ENCODE results near the gene TRIM47.

The TRIM47 gene

GRCh38 chr17:75836605-75837004 lies 41.8 kb downstream of the TRIM47 start:
- Histone ChIP-seq H3K4me3 (ENCODE audit: control insufficient read depth in 1 of 7, extremely low read depth in 1 of 7, insufficient read depth in 4 of 7, low read depth in 2 of 7, low read length in 6 of 7) (no peak overlapping the region), H3K36me3 (ENCODE audit: control insufficient read depth in 4 of 4, insufficient read depth in 4 of 4, low read length in 3 of 4) (peaks cover 18 to 73% (median 65%) of the 10 kb centered on the region in 4 experiments), H3K27ac (ENCODE audit: insufficient read depth in 1 of 2, low read depth in 1 of 2, low read length in 2 of 2, poor library complexity in 1 of 2, severe bottlenecking in 2 of 2) (no peak overlapping the region), H3K4me1 (ENCODE audit: control extremely low read depth in 1 of 4, control insufficient read depth in 4 of 4, insufficient read depth in 4 of 4, low read length in 3 of 4) (peaks cover 5 to 30% (median 26%) of the 10 kb centered on the region in 4 experiments), H3K27me3 (replicated peaks in 2 of 5; ENCODE audit: control insufficient read depth in 4 of 5, insufficient read depth in 5 of 5, low read length in 4 of 5) (no peaks in the 10 kb centered on the region), H3K9me3 (ENCODE audit: control extremely low read depth in 1 of 5, control insufficient read depth in 4 of 5, insufficient read depth in 2 of 5, low read depth in 1 of 5, low read length in 4 of 5) (no peaks in the 10 kb centered on the region)
- ChIA-PET CTCF (interaction anchor here (1.0 to 13.1 kb wide), 6 partner anchors 8 to 54 kb away, joined by 3 to 174 read pairs (median 6); partner anchors contain the start of genes UNC13D and WBP2), POLR2A (no interaction called here)
- DNase-seq: no peak
- WGBS (ENCODE audit: insufficient coverage): 98% methylated on average over 7 of the region's 9 CpGs

GRCh38 chr17:75835654-75835987 lies 42.8 kb downstream of the TRIM47 start:
- Histone ChIP-seq H3K27me3 (replicated peaks in 2 of 5; ENCODE audit: control insufficient read depth in 4 of 5, insufficient read depth in 5 of 5, low read length in 4 of 5) (no peaks in the 10 kb centered on the region), H3K4me3 (ENCODE audit: control insufficient read depth in 1 of 7, extremely low read depth in 1 of 7, insufficient read depth in 4 of 7, low read depth in 2 of 7, low read length in 6 of 7) (no peak overlapping the region), H3K36me3 (ENCODE audit: control insufficient read depth in 4 of 4, insufficient read depth in 4 of 4, low read length in 3 of 4) (peaks cover 16 to 77% (median 66%) of the 10 kb centered on the region in 4 experiments), H3K27ac (ENCODE audit: insufficient read depth in 1 of 2, low read depth in 1 of 2, low read length in 2 of 2, poor library complexity in 1 of 2, severe bottlenecking in 2 of 2) (no peak overlapping the region), H3K4me1 (ENCODE audit: control extremely low read depth in 1 of 4, control insufficient read depth in 4 of 4, insufficient read depth in 4 of 4, low read length in 3 of 4) (peaks cover 5 to 30% (median 26%) of the 10 kb centered on the region in 4 experiments), H3K9me3 (ENCODE audit: control extremely low read depth in 1 of 5, control insufficient read depth in 4 of 5, insufficient read depth in 2 of 5, low read depth in 1 of 5, low read length in 4 of 5) (no peaks in the 10 kb centered on the region)
- CTCF ChIA-PET: interaction anchor here (1.1 to 13.1 kb wide), 5 partner anchors 9 to 45 kb away, joined by 3 to 174 read pairs (median 7); partner anchors contain the start of genes UNC13D and WBP2
- POLR2A ChIA-PET: no interaction called here
- no peak for DNase-seq
- WGBS (ENCODE audit: insufficient coverage): 98% methylated on average over 7 of the region's 9 CpGs

GRCh38 chr17:75834928-75835653 lies 43.3 kb downstream of the TRIM47 start:
- Histone ChIP-seq H3K27me3 (replicated peaks in 2 of 5; ENCODE audit: control insufficient read depth in 4 of 5, insufficient read depth in 5 of 5, low read length in 4 of 5) (no peaks in the 10 kb centered on the region), H3K27ac (ENCODE audit: insufficient read depth in 1 of 2, low read depth in 1 of 2, low read length in 2 of 2, poor library complexity in 1 of 2, severe bottlenecking in 2 of 2) (no peak overlapping the region), H3K36me3 (ENCODE audit: control insufficient read depth in 4 of 4, insufficient read depth in 4 of 4, low read length in 3 of 4) (peaks cover 19 to 77% (median 66%) of the 10 kb centered on the region in 4 experiments), H3K4me3 (ENCODE audit: control insufficient read depth in 1 of 7, extremely low read depth in 1 of 7, insufficient read depth in 4 of 7, low read depth in 2 of 7, low read length in 6 of 7) (no peak overlapping the region), H3K9me3 (ENCODE audit: control extremely low read depth in 1 of 5, control insufficient read depth in 4 of 5, insufficient read depth in 2 of 5, low read depth in 1 of 5, low read length in 4 of 5) (no peaks in the 10 kb centered on the region), H3K4me1 (ENCODE audit: control extremely low read depth in 1 of 4, control insufficient read depth in 4 of 4, insufficient read depth in 4 of 4, low read length in 3 of 4) (peaks cover 5 to 30% (median 28%) of the 10 kb centered on the region in 4 experiments)
- WGBS (ENCODE audit: insufficient coverage): 93% methylated on average over 15 of the region's 24 CpGs
- ChIA-PET POLR2A (interaction anchor here (1.1 to 3.8 kb wide), 2 partner anchors 9 to 52 kb away, joined by 3 to 22 read pairs; partner anchors contain the start of gene UNC13D), CTCF (interaction anchor here (1.1 to 13.1 kb wide), 4 partner anchors 11 to 52 kb away, joined by 3 to 174 read pairs (median 5); partner anchors contain the start of gene UNC13D)
- DNase-seq: no peak

GRCh38 chr17:75834279-75834920 lies 44.0 kb downstream of the TRIM47 start:
- DNase-seq: no peak
- Histone ChIP-seq H3K27ac (ENCODE audit: insufficient read depth in 1 of 2, low read depth in 1 of 2, low read length in 2 of 2, poor library complexity in 1 of 2, severe bottlenecking in 2 of 2) (peak overlapping the region in 1 of 2 experiments; percentile 22), H3K36me3 (ENCODE audit: control insufficient read depth in 4 of 4, insufficient read depth in 4 of 4, low read length in 3 of 4) (peaks cover 19 to 77% (median 64%) of the 10 kb centered on the region in 4 experiments), H3K27me3 (replicated peaks in 2 of 5; ENCODE audit: control insufficient read depth in 4 of 5, insufficient read depth in 5 of 5, low read length in 4 of 5) (no peaks in the 10 kb centered on the region), H3K9me3 (ENCODE audit: control extremely low read depth in 1 of 5, control insufficient read depth in 4 of 5, insufficient read depth in 2 of 5, low read depth in 1 of 5, low read length in 4 of 5) (no peaks in the 10 kb centered on the region), H3K4me1 (ENCODE audit: control extremely low read depth in 1 of 4, control insufficient read depth in 4 of 4, insufficient read depth in 4 of 4, low read length in 3 of 4) (peaks cover 5 to 35% (median 28%) of the 10 kb centered on the region in 4 experiments), H3K4me3 (ENCODE audit: control insufficient read depth in 1 of 7, extremely low read depth in 1 of 7, insufficient read depth in 4 of 7, low read depth in 2 of 7, low read length in 6 of 7) (no peak overlapping the region)
- ChIA-PET POLR2A (interaction anchor here (1.1 to 3.8 kb wide), 2 partner anchors 10 to 51 kb away, joined by 3 to 22 read pairs; partner anchors contain the start of gene UNC13D), CTCF (interaction anchor here (0.9 to 13.1 kb wide), 4 partner anchors 9 to 51 kb away, joined by 3 to 174 read pairs (median 5); partner anchors contain the start of gene UNC13D)
- 94% methylated on average over 19 of the region's 25 CpGs for WGBS (ENCODE audit: insufficient coverage)

- H3K4me1 ChIP-seq (ENCODE audit: control extremely low read depth in 1 of 4, control insufficient read depth in 4 of 4, insufficient read depth in 4 of 4, low read length in 3 of 4): peaks cover 7 to 48% (median 41%) of the 10 kb centered on the region in 4 experiments
- ChIA-PET POLR2A (interaction anchor here (0.8 to 3.8 kb wide), 5 partner anchors 11 to 57 kb away, joined by 3 to 22 read pairs (median 5); partner anchors contain the start of genes UNC13D and WBP2), CTCF (interaction anchor here (1.0 to 13.1 kb wide), 5 partner anchors 13 to 95 kb away, joined by 3 to 174 read pairs (median 3); partner anchors contain the start of gene UNC13D)
- WGBS (ENCODE audit: insufficient coverage): 31% methylated on average over 13 of the region's 20 CpGs
- H3K27ac ChIP-seq (ENCODE audit: insufficient read depth in 1 of 2, low read depth in 1 of 2, low read length in 2 of 2, poor library complexity in 1 of 2, severe bottlenecking in 2 of 2): peak overlapping the region; percentile 8 to 68
- no peaks in the 10 kb centered on the region for H3K27me3 ChIP-seq (replicated peaks in 2 of 5; ENCODE audit: control insufficient read depth in 4 of 5, insufficient read depth in 5 of 5, low read length in 4 of 5)
- peak overlapping the region in 2 of 7 experiments; percentile 45 to 59 for H3K4me3 ChIP-seq (ENCODE audit: control insufficient read depth in 1 of 7, extremely low read depth in 1 of 7, insufficient read depth in 4 of 7, low read depth in 2 of 7, low read length in 6 of 7)
- peak in 2 of 3 donors; percentile 42 to 44 for DNase-seq
- H3K36me3 ChIP-seq (ENCODE audit: control insufficient read depth in 4 of 4, insufficient read depth in 4 of 4, low read length in 3 of 4): peaks cover 23 to 81% (median 65%) of the 10 kb centered on the region in 4 experiments
- no peaks in the 10 kb centered on the region for H3K9me3 ChIP-seq (ENCODE audit: control extremely low read depth in 1 of 5, control insufficient read depth in 4 of 5, insufficient read depth in 2 of 5, low read depth in 1 of 5, low read length in 4 of 5)
These were observed 45.6 kb downstream of the TRIM47 start for GRCh38 chr17:75832652-75833400.

- CTCF ChIA-PET: interaction anchor here (1.0 to 13.1 kb wide), 6 partner anchors 14 to 95 kb away, joined by 3 to 174 read pairs (median 4); partner anchors contain the start of gene UNC13D
- Histone ChIP-seq H3K4me1 (ENCODE audit: control extremely low read depth in 1 of 4, control insufficient read depth in 4 of 4, insufficient read depth in 4 of 4, low read length in 3 of 4) (peaks cover 7 to 51% (median 47%) of the 10 kb centered on the region in 4 experiments), H3K9me3 (ENCODE audit: control extremely low read depth in 1 of 5, control insufficient read depth in 4 of 5, insufficient read depth in 2 of 5, low read depth in 1 of 5, low read length in 4 of 5) (no peaks in the 10 kb centered on the region), H3K36me3 (ENCODE audit: control insufficient read depth in 4 of 4, insufficient read depth in 4 of 4, low read length in 3 of 4) (peaks cover 25 to 83% (median 66%) of the 10 kb centered on the region in 4 experiments), H3K4me3 (ENCODE audit: control insufficient read depth in 1 of 7, extremely low read depth in 1 of 7, insufficient read depth in 4 of 7, low read depth in 2 of 7, low read length in 6 of 7) (peak overlapping the region in 1 of 7 experiments; percentile 59), H3K27me3 (replicated peaks in 2 of 5; ENCODE audit: control insufficient read depth in 4 of 5, insufficient read depth in 5 of 5, low read length in 4 of 5) (no peaks in the 10 kb centered on the region), H3K27ac (ENCODE audit: insufficient read depth in 1 of 2, low read depth in 1 of 2, low read length in 2 of 2, poor library complexity in 1 of 2, severe bottlenecking in 2 of 2) (peak overlapping the region; percentile 8 to 68)
- WGBS (ENCODE audit: insufficient coverage): 77% methylated on average over 9 of the region's 10 CpGs
- peak in 2 of 3 donors; percentile 65 to 74 for DNase-seq
- POLR2A ChIA-PET: interaction anchor here (1.7 to 3.8 kb wide), 3 partner anchors 12 to 23 kb away, joined by 4 to 22 read pairs (median 7); partner anchors contain the start of genes UNC13D and WBP2
These were observed 46.2 kb downstream of the TRIM47 start for GRCh38 chr17:75832164-75832651.
